CD4-positive, alpha-beta T cell treated with Interleukin-4 for 1 hour (primary cell): ENCODE results near the gene TMEM248.
A peak's percentile ranks its signal among the peaks of the same experiment; 100 is the strongest.
"Not testable (repeated sequence)": the region's sequence is repeated elsewhere in the genome, so short reads cannot be mapped to it uniquely, and the experiment has no call there.

ENCODE experiments used
- DNase-seq, 2 donors: peaks; one replicate each; pipeline ENCODE4 v3.0.0-alpha.2; 2020 to 2022

The TMEM248 gene

GRCh38 chr7:66952343-66953043 is 31.5 kb downstream of the TMEM248 start:
- DNase-seq, result no peak

DNA sequence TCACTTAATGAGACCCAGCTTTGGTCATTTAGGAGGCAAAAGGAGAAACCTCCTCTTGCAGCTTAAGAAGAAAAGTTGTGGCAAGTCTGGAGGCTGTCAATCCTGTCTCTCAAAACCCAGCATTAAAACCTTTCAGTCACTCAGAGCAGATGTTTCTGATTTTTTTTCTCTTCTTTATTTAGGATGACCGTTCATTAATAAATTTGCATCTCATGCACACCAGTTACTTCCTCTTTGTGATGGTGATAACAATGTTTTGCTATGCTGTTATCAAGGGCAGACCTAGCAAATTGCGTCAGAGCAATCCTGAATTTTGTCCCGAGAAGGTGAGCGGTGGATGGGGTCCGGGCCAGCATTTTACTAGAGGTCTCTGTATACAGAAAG is 32.0 kb downstream of the TMEM248 start:
- no peak for DNase-seq

DNA sequence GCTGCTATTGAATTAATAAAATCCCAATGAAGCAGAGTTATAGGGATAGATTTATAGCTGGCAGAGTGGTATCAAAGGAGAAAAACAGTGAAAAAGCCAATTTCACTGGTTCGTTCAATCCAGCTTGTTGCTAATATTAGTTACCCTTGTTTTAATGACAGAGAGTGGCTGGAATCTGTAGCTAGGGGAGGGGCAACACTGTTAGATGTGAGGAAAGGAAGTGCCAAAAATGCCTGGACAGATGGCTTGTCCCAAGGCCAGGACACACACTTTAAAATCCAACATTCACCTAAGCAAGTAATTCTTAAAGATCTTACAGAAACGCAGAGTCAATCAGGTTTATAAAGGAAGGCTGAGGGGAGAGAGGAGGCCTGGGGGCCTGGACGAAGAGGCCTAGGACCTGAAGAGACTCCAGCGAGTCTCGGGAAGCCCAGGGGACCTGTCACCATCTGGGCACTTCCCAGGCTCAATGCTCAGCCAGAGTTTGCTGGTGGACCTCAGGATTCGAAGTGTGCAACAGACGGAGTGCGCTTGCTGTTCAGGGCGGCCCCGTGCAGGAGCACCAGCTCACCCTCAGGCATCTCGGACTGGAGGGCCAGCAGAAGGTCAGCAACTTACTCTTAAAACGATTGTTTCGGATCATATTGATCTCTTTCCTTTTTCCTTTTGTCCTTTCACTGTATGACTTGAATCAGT is 36.7 kb downstream of the TMEM248 start:
- no peak for DNase-seq

- DNase-seq, result no peak
These were observed 37.7 kb downstream of the TMEM248 start for GRCh38 chr7:66958538-66959350.

GRCh38 chr7:66960192-66960591 is 39.2 kb downstream of the TMEM248 start:
- no peak for DNase-seq

- no peak for DNase-seq
These were observed 40.1 kb downstream of the TMEM248 start for GRCh38 chr7:66961096-66961495.

DNA sequence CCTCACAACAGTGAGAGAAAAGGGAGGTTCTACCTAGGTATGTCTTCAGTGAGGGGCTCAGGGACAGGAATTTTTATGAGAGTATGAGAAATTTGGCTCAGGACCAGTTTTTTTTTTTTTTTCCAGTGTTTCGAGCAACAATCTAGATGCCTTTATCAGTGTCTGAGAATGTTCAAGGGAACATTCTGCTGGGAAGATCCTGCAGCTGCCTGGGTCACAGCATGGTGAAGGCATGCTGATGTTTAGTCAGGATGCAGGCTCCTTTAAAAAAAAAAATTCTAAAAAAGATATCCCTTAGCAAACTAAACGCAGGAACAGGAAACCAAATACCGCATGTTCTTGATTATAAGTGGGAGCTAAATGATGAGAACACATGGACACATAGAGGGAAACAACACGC is 43.4 kb downstream of the TMEM248 start:
- DNase-seq, result no peak

- DNase-seq, result no peak
These were observed 46.0 kb downstream of the TMEM248 start for GRCh38 chr7:66967029-66967428.

GRCh38 chr7:66969001-66969400 is 48.0 kb downstream of the TMEM248 start:
- not testable (repeated sequence) for DNase-seq

DNA sequence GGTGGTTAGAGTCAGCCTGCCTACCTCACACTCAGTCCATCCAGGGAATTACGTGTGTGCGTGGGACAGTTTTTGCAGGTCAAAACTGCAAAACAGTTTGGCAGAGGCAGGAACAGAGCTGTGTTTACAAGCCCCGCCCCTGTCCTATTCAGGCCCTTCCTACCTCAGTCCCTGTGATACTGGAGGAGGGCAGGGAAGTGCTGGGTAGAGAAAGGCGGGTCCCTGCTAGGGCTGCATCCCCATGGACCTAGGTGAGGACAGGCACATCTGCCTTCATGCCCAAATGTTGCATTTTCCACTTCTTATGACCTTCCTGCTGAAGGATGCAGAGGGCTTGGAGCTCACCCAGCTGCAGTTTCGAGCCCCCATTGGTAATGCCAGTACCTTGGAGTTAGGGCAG is 49.3 kb downstream of the TMEM248 start:
- DNase-seq, result no peak

GRCh38 chr7:66974986-66975590 is 54.1 kb downstream of the TMEM248 start:
- DNase-seq, result no peak

DNA sequence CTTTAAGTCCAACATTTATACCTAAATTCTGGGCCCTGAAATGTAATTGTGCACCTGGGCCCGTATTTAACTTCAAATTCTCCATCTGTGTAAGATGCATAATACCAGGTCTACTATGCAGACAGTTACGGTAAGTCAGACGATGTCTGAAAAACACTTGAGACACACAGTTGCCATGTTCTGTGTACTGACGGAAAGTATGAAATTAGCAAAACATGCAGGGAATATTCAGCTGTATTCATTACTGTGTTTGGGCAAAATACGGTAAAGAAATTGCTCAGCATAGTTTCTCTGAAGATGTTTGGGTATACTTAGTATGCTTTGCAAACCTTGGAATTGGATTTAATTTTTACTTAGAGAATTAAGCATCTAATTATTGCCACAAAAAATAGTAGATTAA is 57.3 kb downstream of the TMEM248 start:
- not testable (repeated sequence) for DNase-seq

DNA sequence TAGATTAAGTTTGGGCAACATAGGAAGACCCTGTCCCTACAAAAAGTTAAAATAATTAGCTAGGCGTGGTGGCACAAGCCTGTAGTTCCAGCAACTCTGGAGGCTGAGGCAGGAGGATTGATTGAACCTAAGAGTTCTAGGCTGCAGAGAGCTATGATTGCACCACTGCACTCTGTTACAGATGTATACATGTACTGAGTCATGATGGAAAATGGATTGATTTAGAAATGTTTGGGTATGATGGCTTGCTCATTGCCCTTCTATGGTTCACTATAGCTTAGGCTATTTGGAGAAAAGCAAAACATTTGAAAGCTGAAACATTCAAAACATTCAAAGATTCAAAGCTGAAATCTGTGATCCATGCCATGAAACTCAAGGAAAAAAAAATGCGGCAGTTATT is 58.0 kb downstream of the TMEM248 start:
- not testable (repeated sequence) for DNase-seq

DNA sequence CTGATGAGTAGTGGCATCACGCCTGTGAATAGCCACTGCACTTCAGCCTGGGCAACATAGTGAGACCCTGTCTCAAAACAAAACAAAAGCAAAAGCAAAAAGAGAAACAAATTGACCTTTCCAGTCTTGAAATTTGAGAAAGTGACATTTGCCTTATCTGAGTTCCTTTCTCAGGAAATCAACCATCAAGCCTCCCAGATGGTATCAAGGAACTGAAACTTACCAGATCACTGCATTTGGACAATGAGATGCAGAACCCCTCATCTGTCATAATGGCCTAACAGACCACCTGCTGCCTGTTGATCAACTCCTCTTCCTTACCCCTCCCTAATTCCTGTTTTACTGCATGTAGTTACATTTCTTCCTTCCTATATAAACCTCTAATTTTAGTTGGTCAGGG is 59.3 kb downstream of the TMEM248 start:
- not testable (repeated sequence) for DNase-seq

DNA sequence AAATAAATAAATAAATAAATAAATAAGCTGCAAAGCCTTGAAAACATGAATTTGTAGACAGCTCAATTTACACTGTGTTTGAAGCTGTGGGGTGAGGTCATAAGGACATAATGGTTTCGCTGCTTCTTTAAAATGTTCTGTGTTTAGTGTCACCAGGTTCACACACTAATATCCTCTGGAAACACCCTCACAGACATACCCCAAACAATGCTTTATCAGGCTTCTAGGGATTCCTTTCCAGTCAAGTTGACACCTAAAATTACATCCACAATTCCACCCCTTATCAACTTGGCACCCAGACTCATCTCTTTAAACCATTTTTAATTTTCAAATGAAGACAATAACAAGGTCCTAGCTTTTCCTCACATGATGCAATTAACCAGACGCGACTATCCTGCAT is 68.5 kb downstream of the TMEM248 start:
- not testable (repeated sequence) for DNase-seq

GRCh38 chr7:66994051-66994450 is 73.0 kb downstream of the TMEM248 start:
- not testable (repeated sequence) for DNase-seq

GRCh38 chr7:66994691-66995049 is 73.6 kb downstream of the TMEM248 start:
- peak; percentile 83 to 85 for DNase-seq

GRCh38 chr7:66995050-66995776 is 74.2 kb downstream of the TMEM248 start, which contains the start of gene SBDS:
TSS of gene SBDS (minus strand) at chr7:66995586. CDS start at chr7:66995417, 169 bp downstream.
- peak; percentile 99 for DNase-seq

- peak; percentile 99 for DNase-seq
These were observed 75.6 kb downstream of the TMEM248 start, which contains the start of gene TYW1 for GRCh38 chr7:66996444-66997191. TSS of gene TYW1 (plus strand) at chr7:66996833. CDS start at chr7:66996979, 146 bp downstream.

GRCh38 chr7:67000601-67001258 is 79.7 kb downstream of the TMEM248 start:
- peak in 1 of 2 donors; percentile 60 for DNase-seq

- not testable (repeated sequence) for DNase-seq
These were observed 83.1 kb downstream of the TMEM248 start for GRCh38 chr7:67004145-67004544.
